BJ (cell line): ENCODE measurements around the gene TOPBP1. TPM values are rescaled to one million over a fixed set of nuclear protein-coding genes. Genes with fewer than 3 reads are reported as not detected.

Experiments
- CTCF ChIA-PET: fragments of 350-600 bp; formaldehyde crosslinking; extraction: SDS; loops from one replicate; lab custom pipeline; 2021; ENCODE audit warnings: antibody characterized with exemption, inconsistent platforms; lab: Yijun Ruan, JAX
- POLR2A ChIA-PET: fragments of 300-600 bp; sonication (Branson Sonifier 250); formaldehyde crosslinking; extraction: SDS; loops from one replicate; lab custom pipeline; 2021; ENCODE audit warnings: antibody characterized with exemption; lab: Charles Lee
- DNase-seq: peaks from one replicate; pipeline ENCODE4 v3.0.0-alpha.2; 2011; ENCODE audit warnings: low read depth
- H3K27me3 ChIP-seq: 2 replicates; pipeline ENCODE4 v1.6.0; 2011; ENCODE audit warnings: low read length; ENCODE audit not compliant: control insufficient read depth, insufficient read depth
- H3K36me3 ChIP-seq: 2 replicates; pipeline ENCODE4 v1.5.1; 2011; ENCODE audit warnings: low read length; ENCODE audit not compliant: control insufficient read depth, insufficient read depth
- H3K4me3 ChIP-seq: 2 replicates; pipeline ENCODE4 v1.5.1; 2011; ENCODE audit warnings: low read depth, mild to moderate bottlenecking, control low read depth, low read length
- polyA plus RNA-seq: library from polyadenylated mRNA; depleted of rRNA; stranded (reverse); fragments of >200 nt; gene quantifications from 2 replicates; pipeline ENCODE4 v1.2.3, GENCODE V29; 2011
- TF ChIP-seq, protein P1 (sequence below): IDR thresholded peaks from 2 replicates; pipeline ENCODE4 v1.5.1; 2011; ENCODE audit warnings: low read depth, mild to moderate bottlenecking, control low read depth, inconsistent platforms, low read length, moderate library complexity; ENCODE audit not compliant: insufficient read depth

Gene TOPBP1
- polyA plus RNA-seq, 1 experiment = 18.9 TPM

DNA sequence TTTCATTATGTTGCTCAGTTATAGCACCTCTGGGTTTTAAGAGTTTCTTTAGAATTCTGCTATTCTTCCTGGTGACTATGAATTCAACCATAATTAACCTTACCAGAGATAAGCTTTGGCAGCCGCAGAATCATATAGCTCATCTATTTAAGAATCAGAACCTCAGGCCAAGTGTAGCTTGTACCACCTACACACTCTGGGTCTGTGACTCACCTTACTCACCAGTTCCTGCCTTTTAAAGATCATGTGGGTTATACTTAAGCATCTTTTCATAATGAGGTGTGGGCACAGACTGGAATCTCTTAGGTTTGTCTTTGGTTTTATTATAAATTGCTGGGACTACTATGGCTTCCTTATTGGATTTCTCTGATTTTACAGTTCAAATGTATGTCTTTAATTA lies 66.4 kb downstream of the TOPBP1 start:
- no peak for DNase-seq
- ChIA-PET POLR2A (no interaction called here), CTCF (interaction anchor here (0.9 to 1.5 kb wide), 3 partner anchors 13 to 107 kb away, joined by 3 to 4 read pairs (median 4); no protein-coding TSS in a partner anchor)

DNA sequence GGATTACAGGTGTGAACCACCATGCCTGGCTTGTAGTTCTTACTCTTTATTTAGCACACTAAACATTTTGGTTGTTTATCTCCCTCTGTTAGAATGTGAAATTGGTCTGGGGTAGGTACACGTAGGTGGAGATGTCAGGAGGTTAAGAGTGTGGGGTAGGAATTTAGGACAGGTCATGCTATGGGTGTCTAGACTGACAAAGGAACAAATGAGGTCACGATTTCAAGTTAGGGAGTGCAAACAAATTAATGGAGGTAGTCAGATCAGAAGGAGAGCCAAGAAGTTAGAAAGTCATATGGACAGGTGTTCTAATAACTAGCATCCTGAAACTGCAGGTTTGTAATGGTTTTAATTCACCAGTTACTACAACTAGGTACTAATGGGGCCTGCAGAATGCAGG lies 68.5 kb downstream of the TOPBP1 start:
- CTCF ChIA-PET = no interaction called here
- TF ChIP-seq, protein P1, sequence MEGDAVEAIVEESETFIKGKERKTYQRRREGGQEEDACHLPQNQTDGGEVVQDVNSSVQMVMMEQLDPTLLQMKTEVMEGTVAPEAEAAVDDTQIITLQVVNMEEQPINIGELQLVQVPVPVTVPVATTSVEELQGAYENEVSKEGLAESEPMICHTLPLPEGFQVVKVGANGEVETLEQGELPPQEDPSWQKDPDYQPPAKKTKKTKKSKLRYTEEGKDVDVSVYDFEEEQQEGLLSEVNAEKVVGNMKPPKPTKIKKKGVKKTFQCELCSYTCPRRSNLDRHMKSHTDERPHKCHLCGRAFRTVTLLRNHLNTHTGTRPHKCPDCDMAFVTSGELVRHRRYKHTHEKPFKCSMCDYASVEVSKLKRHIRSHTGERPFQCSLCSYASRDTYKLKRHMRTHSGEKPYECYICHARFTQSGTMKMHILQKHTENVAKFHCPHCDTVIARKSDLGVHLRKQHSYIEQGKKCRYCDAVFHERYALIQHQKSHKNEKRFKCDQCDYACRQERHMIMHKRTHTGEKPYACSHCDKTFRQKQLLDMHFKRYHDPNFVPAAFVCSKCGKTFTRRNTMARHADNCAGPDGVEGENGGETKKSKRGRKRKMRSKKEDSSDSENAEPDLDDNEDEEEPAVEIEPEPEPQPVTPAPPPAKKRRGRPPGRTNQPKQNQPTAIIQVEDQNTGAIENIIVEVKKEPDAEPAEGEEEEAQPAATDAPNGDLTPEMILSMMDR = no peak
- Histone ChIP-seq H3K4me3 (no peak overlapping the region), H3K36me3 (peaks cover 4% of the 10 kb centered on the region), H3K27me3 (no peaks in the 10 kb centered on the region)
- POLR2A ChIA-PET = no interaction called here
- DNase-seq = no peak

More for the DNA sequence above, 66.4 kb downstream of the TOPBP1 start:
- Histone ChIP-seq H3K27me3 (no peaks in the 10 kb centered on the region), H3K36me3 (no peaks in the 10 kb centered on the region), H3K4me3 (no peak overlapping the region)
- TF ChIP-seq, protein P1 = no peak

DNA sequence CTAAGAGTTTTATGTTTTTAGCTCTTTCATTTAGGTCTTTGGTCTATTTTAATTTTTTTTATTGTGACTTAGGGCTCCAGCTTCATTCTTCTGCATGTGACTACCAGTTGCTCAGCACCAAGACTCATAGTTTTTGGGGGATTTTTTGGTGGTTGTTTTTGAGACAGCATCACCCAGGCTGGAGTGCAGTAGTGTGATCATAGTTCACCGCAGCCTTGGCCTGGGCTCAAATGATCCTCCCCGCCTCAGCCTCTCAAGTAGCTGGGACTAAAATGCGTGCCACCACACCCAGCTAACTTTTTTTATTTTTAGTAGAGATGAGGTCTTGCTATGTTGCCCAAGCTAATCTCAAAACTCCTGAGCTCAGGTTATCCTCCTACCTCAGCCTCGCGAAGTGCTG lies 68.9 kb downstream of the TOPBP1 start:
- TF ChIP-seq, protein P1 = no peak
- CTCF ChIA-PET = no interaction called here
- H3K4me3 ChIP-seq = no peak overlapping the region
- no peak for DNase-seq
- H3K27me3 ChIP-seq = no peaks in the 10 kb centered on the region
- peaks cover 4% of the 10 kb centered on the region for H3K36me3 ChIP-seq
- POLR2A ChIA-PET = no interaction called here

DNA sequence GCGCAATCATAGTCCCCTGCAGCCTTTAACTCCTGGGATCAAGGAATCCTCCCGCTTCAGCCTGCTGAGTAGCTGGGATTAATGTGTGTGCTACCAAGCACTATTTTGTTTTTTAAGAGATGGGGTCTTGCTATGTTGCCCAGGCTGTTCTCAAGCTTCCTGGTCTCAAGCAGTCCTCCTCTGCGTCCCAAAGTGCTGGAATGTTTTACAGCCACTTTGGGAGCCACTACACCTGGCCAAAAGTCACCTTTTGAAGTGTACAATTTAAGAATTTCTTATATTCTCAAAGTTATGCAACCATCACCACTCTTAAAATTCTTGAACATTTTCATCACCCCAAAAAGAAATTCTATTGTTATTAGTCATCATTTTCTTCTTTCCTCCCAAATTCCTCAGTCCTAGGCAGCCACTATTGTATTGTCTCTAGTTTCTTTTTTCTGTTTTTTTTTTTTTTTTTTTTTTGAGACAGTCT lies 70.4 kb downstream of the TOPBP1 start:
- Histone ChIP-seq H3K27me3 (no peaks in the 10 kb centered on the region), H3K36me3 (peaks cover 8% of the 10 kb centered on the region), H3K4me3 (no peak overlapping the region)
- no peak for DNase-seq
- ChIA-PET CTCF (interaction anchor here (1.0 kb wide), 1 partner anchor 112 kb away, joined by 3 read pairs; no protein-coding TSS in a partner anchor), POLR2A (no interaction called here)
- TF ChIP-seq, protein P1 = no peak

DNA sequence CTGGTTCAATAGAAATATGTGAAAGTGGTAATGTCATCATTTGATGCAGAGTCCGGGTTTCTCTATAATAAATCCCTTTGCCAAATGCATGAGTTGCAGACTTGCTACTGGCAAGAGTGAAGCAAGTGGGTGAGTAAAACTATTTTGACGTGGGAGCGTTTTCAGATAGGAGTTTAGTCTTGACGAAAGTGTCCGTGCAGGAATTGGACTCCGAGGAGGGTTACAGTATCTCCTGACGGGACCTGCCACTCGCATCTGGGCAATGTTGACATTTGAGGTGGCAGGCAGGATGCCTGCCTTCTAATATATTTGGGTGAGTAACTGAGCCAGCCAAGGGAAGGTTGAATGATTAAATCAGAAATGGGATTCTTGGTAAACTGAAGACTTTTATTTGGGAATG lies 72.2 kb downstream of the TOPBP1 start:
- ChIA-PET CTCF (no interaction called here), POLR2A (no interaction called here)
- TF ChIP-seq, protein P1 = no peak

More for the DNA sequence above, 72.2 kb downstream of the TOPBP1 start:
- no peak for DNase-seq
- no peak overlapping the region for H3K4me3 ChIP-seq
- H3K27me3 ChIP-seq = no peaks in the 10 kb centered on the region
- peaks cover 9% of the 10 kb centered on the region for H3K36me3 ChIP-seq
